Measurements from ENCODE around the gene NBPF4.
"Not testable (repeated sequence)": the region's sequence is repeated elsewhere in the genome, so short reads cannot be mapped to it uniquely, and the experiment has no call there.

DNA sequence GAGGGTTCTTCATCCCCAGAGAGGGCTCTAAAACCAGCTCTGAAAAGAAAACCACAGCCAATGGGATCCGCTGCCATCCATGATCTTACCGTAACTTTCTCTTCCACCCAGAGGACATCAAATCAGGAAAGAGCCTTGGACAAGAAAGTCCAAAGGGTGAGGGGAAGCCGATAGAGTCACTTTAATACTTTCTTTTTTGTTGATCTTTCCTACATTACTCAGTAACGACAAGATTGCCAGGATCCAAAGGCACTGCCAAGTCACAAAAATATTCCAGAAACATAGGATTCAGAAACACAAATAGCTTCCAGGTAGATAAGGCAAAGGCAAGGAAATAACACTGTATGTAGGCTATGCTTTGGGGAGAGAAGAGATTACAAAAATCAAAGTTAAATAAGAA is 17.0 kb downstream of the NBPF4 start:
- not testable (repeated sequence) for TF ChIP-seq POLR2A (IDR thresholded peaks at IDR 0.05)
- TF ChIP-seq, protein P1, sequence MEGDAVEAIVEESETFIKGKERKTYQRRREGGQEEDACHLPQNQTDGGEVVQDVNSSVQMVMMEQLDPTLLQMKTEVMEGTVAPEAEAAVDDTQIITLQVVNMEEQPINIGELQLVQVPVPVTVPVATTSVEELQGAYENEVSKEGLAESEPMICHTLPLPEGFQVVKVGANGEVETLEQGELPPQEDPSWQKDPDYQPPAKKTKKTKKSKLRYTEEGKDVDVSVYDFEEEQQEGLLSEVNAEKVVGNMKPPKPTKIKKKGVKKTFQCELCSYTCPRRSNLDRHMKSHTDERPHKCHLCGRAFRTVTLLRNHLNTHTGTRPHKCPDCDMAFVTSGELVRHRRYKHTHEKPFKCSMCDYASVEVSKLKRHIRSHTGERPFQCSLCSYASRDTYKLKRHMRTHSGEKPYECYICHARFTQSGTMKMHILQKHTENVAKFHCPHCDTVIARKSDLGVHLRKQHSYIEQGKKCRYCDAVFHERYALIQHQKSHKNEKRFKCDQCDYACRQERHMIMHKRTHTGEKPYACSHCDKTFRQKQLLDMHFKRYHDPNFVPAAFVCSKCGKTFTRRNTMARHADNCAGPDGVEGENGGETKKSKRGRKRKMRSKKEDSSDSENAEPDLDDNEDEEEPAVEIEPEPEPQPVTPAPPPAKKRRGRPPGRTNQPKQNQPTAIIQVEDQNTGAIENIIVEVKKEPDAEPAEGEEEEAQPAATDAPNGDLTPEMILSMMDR (IDR thresholded peaks at IDR 0.05) = not testable (repeated sequence)
